Neural cell (in vitro differentiated cells): ENCODE results near the gene APBB1IP. TPM values are rescaled to one million over a fixed set of nuclear protein-coding genes. Genes with fewer than 3 reads are reported as not detected.

Source experiments
- H2AFZ ChIP-seq: fragments of 200-600, 300-800 bp; sonication (generic), shearing (Covaris generic); 2 replicates; pipeline ENCODE4 v1.6.0; 2014; ENCODE audit warnings: low read depth, mild to moderate bottlenecking, antibody characterized with exemption, low read length, moderate library complexity
- H3F3A ChIP-seq: fragments of 200-600 bp; shearing (Covaris generic); 2 replicates; pipeline ENCODE4 v1.6.1; 2016; ENCODE audit warnings: mild to moderate bottlenecking, moderate library complexity, mixed read lengths, antibody characterized with exemption, low read length; ENCODE audit not compliant: insufficient read depth, poor library complexity, severe bottlenecking
- H3K27ac ChIP-seq: fragments of 200-600, 300-800 bp; sonication (generic), shearing (Covaris generic); 2 replicates; pipeline ENCODE4 v1.5.1; 2014; ENCODE audit warnings: mild to moderate bottlenecking, low read length, moderate library complexity
- H3K27me3 ChIP-seq: fragments of 300-800, 200-600 bp; sonication (generic), shearing (Covaris generic); 2 replicates; pipeline ENCODE4 v1.6.0; 2014; ENCODE audit warnings: mild to moderate bottlenecking, low read depth, low read length, moderate library complexity; ENCODE audit not compliant: insufficient read depth
- H3K36me3 ChIP-seq: fragments of 300-800, 200-600 bp; sonication (generic), shearing (Covaris generic); 2 replicates; pipeline ENCODE4 v1.5.1; 2014; ENCODE audit warnings: mild to moderate bottlenecking, antibody characterized with exemption, low read length, moderate library complexity; ENCODE audit not compliant: insufficient read depth
- H3K4me2 ChIP-seq: fragments of 300-800, 200-600 bp; sonication (generic), shearing (Covaris generic); 2 replicates; pipeline ENCODE4 v1.6.0; 2014; ENCODE audit warnings: mild to moderate bottlenecking, low read length
- H3K4me3 ChIP-seq: fragments of 300-800, 200-600 bp; sonication (generic), shearing (Covaris generic); 2 replicates; pipeline ENCODE4 v1.5.1; 2014; ENCODE audit warnings: mild to moderate bottlenecking, low read length, moderate library complexity
- H3K79me2 ChIP-seq: fragments of 200-600 bp; shearing (Covaris generic); replicated peaks from 2 replicates; pipeline ENCODE4 v1.6.0; 2014; ENCODE audit warnings: mild to moderate bottlenecking, low read length, moderate library complexity; ENCODE audit not compliant: insufficient read depth
- H3K9ac ChIP-seq: fragments of 300-800, 200-600 bp; sonication (generic), shearing (Covaris generic); 2 replicates; pipeline ENCODE4 v1.6.1; 2016; ENCODE audit warnings: mild to moderate bottlenecking, low read length, mixed read lengths
- H3K9me2 ChIP-seq: fragments of 200-600 bp; shearing (Covaris generic); 2 replicates; pipeline ENCODE4 v1.6.1; 2016; ENCODE audit warnings: mild to moderate bottlenecking, low read length, mixed read lengths; ENCODE audit not compliant: insufficient read depth
- H3K9me3 ChIP-seq: fragments of 200-600, 300-800 bp; sonication (generic), shearing (Covaris generic); 2 replicates; pipeline ENCODE4 v1.6.1; 2016; ENCODE audit warnings: mild to moderate bottlenecking, mixed run types, low read length, moderate library complexity, mixed read lengths
- H4K20me1 ChIP-seq: fragments of 200-600 bp; shearing (Covaris generic); 2 replicates; pipeline ENCODE4 v1.6.1; 2016; ENCODE audit warnings: mild to moderate bottlenecking, mixed run types; ENCODE audit not compliant: insufficient read depth
- EP300 ChIP-seq: fragments of 450-650 bp; conservative IDR thresholded peaks from 2 replicates; pipeline ENCODE4 v1.6.1; 2014; ENCODE audit warnings: antibody characterized with exemption, mild to moderate bottlenecking, moderate library complexity; ENCODE audit not compliant: poor library complexity, severe bottlenecking
- EZH2 ChIP-seq: fragments of 200-600, 300-800 bp; shearing (Covaris generic), sonication (generic); IDR thresholded peaks from 2 replicates; pipeline ENCODE4 v1.6.1; 2014; ENCODE audit warnings: antibody characterized with exemption, low read length, borderline replicate concordance, mild to moderate bottlenecking; ENCODE audit not compliant: insufficient read depth, poor library complexity, severe bottlenecking
- MXI1 ChIP-seq: fragments of 450-650 bp; conservative IDR thresholded peaks from 2 replicates; pipeline ENCODE4 v1.6.1; 2014; ENCODE audit warnings: antibody characterized with exemption, mild to moderate bottlenecking; ENCODE audit not compliant: poor library complexity, severe bottlenecking
- POLR2AphosphoS5 ChIP-seq: IDR thresholded peaks from 2 replicates; pipeline ENCODE4 v1.6.1; 2012
- RAD21 ChIP-seq: fragments of 450-650 bp; conservative IDR thresholded peaks from 2 replicates; pipeline ENCODE4 v1.6.1; 2014; ENCODE audit warnings: antibody characterized with exemption, mild to moderate bottlenecking, moderate library complexity
- SMC3 ChIP-seq: fragments of 450-650 bp; conservative IDR thresholded peaks from 2 replicates; pipeline ENCODE4 v1.6.1; 2014; ENCODE audit warnings: antibody characterized with exemption, mild to moderate bottlenecking, moderate library complexity; ENCODE audit not compliant: poor library complexity
- TAF1 ChIP-seq: IDR thresholded peaks from 2 replicates; pipeline ENCODE4 v1.6.1; 2012; ENCODE audit warnings: low read depth
- polyA plus RNA-seq: library from polyadenylated mRNA; depleted of rRNA; stranded (reverse); fragments of >200 nt; gene quantifications from 2 replicates; pipeline ENCODE4 v1.2.3, GENCODE V29; 2014
- TF ChIP-seq, protein P1 (sequence below): fragments of 450-650 bp; IDR thresholded peaks from 2 replicates; pipeline ENCODE4 v1.5.1; 2014; ENCODE audit warnings: antibody characterized with exemption, mild to moderate bottlenecking, moderate library complexity; ENCODE audit not compliant: poor library complexity, severe bottlenecking
- TF ChIP-seq, protein P2 (sequence below): IDR thresholded peaks from 2 replicates; pipeline ENCODE4 v1.6.1; 2012; ENCODE audit warnings: borderline replicate concordance

APBB1IP gene
- polyA plus RNA-seq, 1 donor from 2014 or later, result not detected

DNA sequence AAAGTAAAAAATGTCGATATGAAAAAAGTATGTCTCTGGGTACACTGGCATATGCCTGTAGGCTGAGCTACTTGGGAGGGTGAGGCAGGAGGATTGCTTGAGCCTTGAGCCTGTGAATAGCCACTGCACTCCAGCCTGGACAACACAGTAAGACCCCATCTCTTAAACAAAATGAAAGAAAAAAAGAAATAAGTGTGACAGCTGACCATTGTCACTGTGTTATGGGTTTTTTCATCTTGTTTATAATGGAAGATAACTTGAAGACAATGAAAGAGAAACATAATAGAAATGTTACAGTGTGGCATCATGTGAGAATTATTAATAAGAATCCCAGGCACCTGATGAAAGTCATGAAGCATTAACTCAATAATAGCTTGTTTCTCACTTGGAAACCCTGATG, 75.0 kb downstream of the APBB1IP start:
- no peak overlapping the region for H2AFZ ChIP-seq
- H3K9me2 ChIP-seq, result no peaks in the 10 kb centered on the region
- no peak overlapping the region for H3K27ac ChIP-seq
- no peaks in the 10 kb centered on the region for H4K20me1 ChIP-seq
- no peaks in the 10 kb centered on the region for H3K27me3 ChIP-seq
- no peaks in the 10 kb centered on the region for H3K79me2 ChIP-seq
- H3F3A ChIP-seq, result no peaks in the 10 kb centered on the region
- H3K4me2 ChIP-seq, result no peak overlapping the region
- no peak overlapping the region for H3K9ac ChIP-seq
- TF ChIP-seq EZH2, result no peak
- TF ChIP-seq, protein P1, sequence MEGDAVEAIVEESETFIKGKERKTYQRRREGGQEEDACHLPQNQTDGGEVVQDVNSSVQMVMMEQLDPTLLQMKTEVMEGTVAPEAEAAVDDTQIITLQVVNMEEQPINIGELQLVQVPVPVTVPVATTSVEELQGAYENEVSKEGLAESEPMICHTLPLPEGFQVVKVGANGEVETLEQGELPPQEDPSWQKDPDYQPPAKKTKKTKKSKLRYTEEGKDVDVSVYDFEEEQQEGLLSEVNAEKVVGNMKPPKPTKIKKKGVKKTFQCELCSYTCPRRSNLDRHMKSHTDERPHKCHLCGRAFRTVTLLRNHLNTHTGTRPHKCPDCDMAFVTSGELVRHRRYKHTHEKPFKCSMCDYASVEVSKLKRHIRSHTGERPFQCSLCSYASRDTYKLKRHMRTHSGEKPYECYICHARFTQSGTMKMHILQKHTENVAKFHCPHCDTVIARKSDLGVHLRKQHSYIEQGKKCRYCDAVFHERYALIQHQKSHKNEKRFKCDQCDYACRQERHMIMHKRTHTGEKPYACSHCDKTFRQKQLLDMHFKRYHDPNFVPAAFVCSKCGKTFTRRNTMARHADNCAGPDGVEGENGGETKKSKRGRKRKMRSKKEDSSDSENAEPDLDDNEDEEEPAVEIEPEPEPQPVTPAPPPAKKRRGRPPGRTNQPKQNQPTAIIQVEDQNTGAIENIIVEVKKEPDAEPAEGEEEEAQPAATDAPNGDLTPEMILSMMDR, result no peak
- TF ChIP-seq SMC3, result no peak
- no peak overlapping the region for H3K4me3 ChIP-seq
- H3K36me3 ChIP-seq, result no peaks in the 10 kb centered on the region
- H3K9me3 ChIP-seq, result no peaks in the 10 kb centered on the region

DNA sequence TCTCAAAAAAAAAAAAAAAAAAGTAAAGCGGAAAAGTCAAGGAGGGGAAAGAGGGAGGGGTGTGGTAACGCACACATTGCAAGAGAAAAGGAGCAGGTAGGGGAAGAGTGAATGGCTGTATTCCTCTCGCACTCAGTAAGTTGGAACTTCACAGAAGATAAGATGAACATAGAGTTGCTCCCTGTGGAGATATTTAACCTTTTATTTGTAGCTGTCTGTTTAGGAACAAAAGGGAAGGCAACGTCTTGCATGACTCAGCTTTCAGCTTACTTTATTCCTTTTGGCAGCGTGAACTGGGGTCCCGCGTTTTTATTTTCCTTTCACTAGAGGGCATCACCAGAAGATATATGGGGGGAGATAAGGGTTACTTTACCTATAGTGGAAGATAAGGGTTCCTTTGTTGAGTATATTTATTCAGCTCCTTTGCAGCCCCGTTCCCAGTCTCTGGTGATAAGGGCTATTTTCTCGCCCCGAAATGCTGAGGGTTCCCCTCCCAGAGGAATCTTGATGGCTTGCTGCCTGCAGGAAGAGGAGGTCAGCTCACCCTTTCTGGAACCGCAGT, 78.5 kb downstream of the APBB1IP start:
- H4K20me1 ChIP-seq, result no peaks in the 10 kb centered on the region
- no peak overlapping the region for H2AFZ ChIP-seq
- H3K36me3 ChIP-seq, result no peaks in the 10 kb centered on the region
- H3F3A ChIP-seq, result no peaks in the 10 kb centered on the region
- no peaks in the 10 kb centered on the region for H3K9me3 ChIP-seq
- H3K27ac ChIP-seq, result no peak overlapping the region
- no peak overlapping the region for H3K4me2 ChIP-seq
- H3K4me3 ChIP-seq, result no peak overlapping the region
- H3K79me2 ChIP-seq, result no peaks in the 10 kb centered on the region
- H3K9ac ChIP-seq, result no peak overlapping the region
- TF ChIP-seq POLR2AphosphoS5 (no peak), TAF1 (no peak), EP300 (no peak), RAD21 (no peak), EZH2 (no peak), MXI1 (no peak), SMC3 (no peak)
- TF ChIP-seq, protein P1, result no peak
- TF ChIP-seq, protein P2, sequence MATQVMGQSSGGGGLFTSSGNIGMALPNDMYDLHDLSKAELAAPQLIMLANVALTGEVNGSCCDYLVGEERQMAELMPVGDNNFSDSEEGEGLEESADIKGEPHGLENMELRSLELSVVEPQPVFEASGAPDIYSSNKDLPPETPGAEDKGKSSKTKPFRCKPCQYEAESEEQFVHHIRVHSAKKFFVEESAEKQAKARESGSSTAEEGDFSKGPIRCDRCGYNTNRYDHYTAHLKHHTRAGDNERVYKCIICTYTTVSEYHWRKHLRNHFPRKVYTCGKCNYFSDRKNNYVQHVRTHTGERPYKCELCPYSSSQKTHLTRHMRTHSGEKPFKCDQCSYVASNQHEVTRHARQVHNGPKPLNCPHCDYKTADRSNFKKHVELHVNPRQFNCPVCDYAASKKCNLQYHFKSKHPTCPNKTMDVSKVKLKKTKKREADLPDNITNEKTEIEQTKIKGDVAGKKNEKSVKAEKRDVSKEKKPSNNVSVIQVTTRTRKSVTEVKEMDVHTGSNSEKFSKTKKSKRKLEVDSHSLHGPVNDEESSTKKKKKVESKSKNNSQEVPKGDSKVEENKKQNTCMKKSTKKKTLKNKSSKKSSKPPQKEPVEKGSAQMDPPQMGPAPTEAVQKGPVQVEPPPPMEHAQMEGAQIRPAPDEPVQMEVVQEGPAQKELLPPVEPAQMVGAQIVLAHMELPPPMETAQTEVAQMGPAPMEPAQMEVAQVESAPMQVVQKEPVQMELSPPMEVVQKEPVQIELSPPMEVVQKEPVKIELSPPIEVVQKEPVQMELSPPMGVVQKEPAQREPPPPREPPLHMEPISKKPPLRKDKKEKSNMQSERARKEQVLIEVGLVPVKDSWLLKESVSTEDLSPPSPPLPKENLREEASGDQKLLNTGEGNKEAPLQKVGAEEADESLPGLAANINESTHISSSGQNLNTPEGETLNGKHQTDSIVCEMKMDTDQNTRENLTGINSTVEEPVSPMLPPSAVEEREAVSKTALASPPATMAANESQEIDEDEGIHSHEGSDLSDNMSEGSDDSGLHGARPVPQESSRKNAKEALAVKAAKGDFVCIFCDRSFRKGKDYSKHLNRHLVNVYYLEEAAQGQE, result no peak
- H3K9me2 ChIP-seq, result no peaks in the 10 kb centered on the region
- no peaks in the 10 kb centered on the region for H3K27me3 ChIP-seq
